Peyer's patch (tissue), 4 donors: Measurements from ENCODE around the gene UGT1A10. TPM values are rescaled to one million over a fixed set of nuclear protein-coding genes. Genes with fewer than 3 reads are reported as not detected.
"Not testable (repeated sequence)": the region's sequence is repeated elsewhere in the genome, so short reads cannot be mapped to it uniquely, and the experiment has no call there.

ENCODE experiments used
- DNase-seq, 3 donors: peaks; one replicate each; pipeline ENCODE4 v3.0.0-alpha.2; 2017 to 2019
- H3K27ac ChIP-seq, 4 donors: fragments of 200-600 bp; sonication (generic); one replicate each; pipeline ENCODE4 v1.5.1; 2016 to 2019
- H3K27me3 ChIP-seq, 2 donors: fragments of 200-600 bp; sonication (generic); one replicate each; pipeline ENCODE4 v1.5.1; 2019
- H3K36me3 ChIP-seq, 3 donors: fragments of 200-600 bp; sonication (generic); one replicate each; pipeline ENCODE4 v1.5.1; 2016 to 2019
- H3K4me1 ChIP-seq, 4 donors: fragments of 200-600 bp; sonication (generic); one replicate each; pipeline ENCODE4 v1.5.1; 2016 to 2019
- H3K4me3 ChIP-seq, 4 donors: fragments of 200-600 bp; sonication (generic); 1 replicate in 3 of 4; 2 replicates in 1 of 4; pipeline ENCODE4 v1.5.1; 2016 to 2019; ENCODE audit warnings: mild to moderate bottlenecking in 1 of 4
- H3K9me3 ChIP-seq, 4 donors: fragments of 200-600 bp; sonication (generic); one replicate each; pipeline ENCODE4 v1.5.1; 2016 to 2019; ENCODE audit warnings: mild to moderate bottlenecking in 1 of 4
- POLR2A ChIP-seq, 2 donors: fragments of 450-650 bp; IDR thresholded peaks; one replicate each; pipeline ENCODE4 v1.5.1; 2017; ENCODE audit warnings: antibody characterized with exemption in 2 of 2, mild to moderate bottlenecking in 2 of 2, moderate library complexity in 2 of 2
- total RNA-seq, 4 donors: library from RNA; depleted of rRNA; stranded (reverse); fragments of >200 nt; gene quantifications; one replicate each; pipeline ENCODE4 v1.1.0, GENCODE V29; 2016
- TF ChIP-seq, protein P1 (sequence below), 6 experiments: fragments of 450-650 bp in 4 of 6; fragments of 200-600 bp in 2 of 6; sonication (generic) in 1 of 6; IDR thresholded peaks; one replicate each; pipeline ENCODE4 v1.5.1; 2017 to 2019; ENCODE audit warnings: antibody characterized with exemption in 6 of 6, mild to moderate bottlenecking in 3 of 6, moderate library complexity in 1 of 6

The UGT1A10 gene
- total RNA-seq, 4 donors from 2014 or later = 19.0 to 168 (median 71.8) TPM

- DNase-seq = peak in 2 of 3 donors; percentile 51
- H3K9me3 ChIP-seq = peaks cover 0 to 11% (median 0%) of the 10 kb centered on the region in 4 donors
- no peaks in the 10 kb centered on the region for H3K36me3 ChIP-seq
- H3K4me1 ChIP-seq = peaks cover 0 to 6% (median 0%) of the 10 kb centered on the region in 4 donors
- no peak overlapping the region for H3K27ac ChIP-seq
- no peaks in the 10 kb centered on the region for H3K27me3 ChIP-seq
- TF ChIP-seq, protein P1, sequence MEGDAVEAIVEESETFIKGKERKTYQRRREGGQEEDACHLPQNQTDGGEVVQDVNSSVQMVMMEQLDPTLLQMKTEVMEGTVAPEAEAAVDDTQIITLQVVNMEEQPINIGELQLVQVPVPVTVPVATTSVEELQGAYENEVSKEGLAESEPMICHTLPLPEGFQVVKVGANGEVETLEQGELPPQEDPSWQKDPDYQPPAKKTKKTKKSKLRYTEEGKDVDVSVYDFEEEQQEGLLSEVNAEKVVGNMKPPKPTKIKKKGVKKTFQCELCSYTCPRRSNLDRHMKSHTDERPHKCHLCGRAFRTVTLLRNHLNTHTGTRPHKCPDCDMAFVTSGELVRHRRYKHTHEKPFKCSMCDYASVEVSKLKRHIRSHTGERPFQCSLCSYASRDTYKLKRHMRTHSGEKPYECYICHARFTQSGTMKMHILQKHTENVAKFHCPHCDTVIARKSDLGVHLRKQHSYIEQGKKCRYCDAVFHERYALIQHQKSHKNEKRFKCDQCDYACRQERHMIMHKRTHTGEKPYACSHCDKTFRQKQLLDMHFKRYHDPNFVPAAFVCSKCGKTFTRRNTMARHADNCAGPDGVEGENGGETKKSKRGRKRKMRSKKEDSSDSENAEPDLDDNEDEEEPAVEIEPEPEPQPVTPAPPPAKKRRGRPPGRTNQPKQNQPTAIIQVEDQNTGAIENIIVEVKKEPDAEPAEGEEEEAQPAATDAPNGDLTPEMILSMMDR (IDR thresholded peaks at IDR 0.05) = peak in 3 of 6 experiments; percentile 29 to 51 (median 42)
- TF ChIP-seq POLR2A (IDR thresholded peaks at IDR 0.05) = no peak
- H3K4me3 ChIP-seq = no peak overlapping the region
Observed at GRCh38 chr2:233643128-233643527, 6.9 kb downstream of the UGT1A10 start.

- not testable (repeated sequence) for DNase-seq, H3K27ac ChIP-seq, H3K4me3 ChIP-seq, H3K36me3 ChIP-seq, H3K4me1 ChIP-seq, H3K27me3 ChIP-seq
- peaks cover 0 to 11% (median 0%) of the 10 kb centered on the region in 4 donors for H3K9me3 ChIP-seq
Observed at GRCh38 chr2:233646033-233646432, 9.8 kb downstream of the UGT1A10 start.

GRCh38 chr2:233650981-233651380 is 14.7 kb downstream of the UGT1A10 start:
- Histone ChIP-seq H3K27ac (no peak overlapping the region), H3K4me1 (peaks cover 0 to 13% (median 0%) of the 10 kb centered on the region in 4 donors)

GRCh38 chr2:233651430-233651829 is 15.2 kb downstream of the UGT1A10 start:
- H3K9me3 ChIP-seq = no peaks in the 10 kb centered on the region
- no peak overlapping the region for H3K27ac ChIP-seq
- TF ChIP-seq, protein P1 (IDR thresholded peaks at IDR 0.05) = no peak
- no peak for TF ChIP-seq POLR2A (IDR thresholded peaks at IDR 0.05)
- H3K27me3 ChIP-seq = no peaks in the 10 kb centered on the region
- no peak overlapping the region for H3K4me3 ChIP-seq
- H3K4me1 ChIP-seq = peaks cover 0 to 13% (median 0%) of the 10 kb centered on the region in 4 donors
- no peak for DNase-seq
- H3K36me3 ChIP-seq = no peaks in the 10 kb centered on the region

More at GRCh38 chr2:233650981-233651380, 14.7 kb downstream of the UGT1A10 start:
- TF ChIP-seq POLR2A (IDR thresholded peaks at IDR 0.05) = no peak
- TF ChIP-seq, protein P1 (IDR thresholded peaks at IDR 0.05) = no peak
- Histone ChIP-seq H3K36me3 (no peaks in the 10 kb centered on the region), H3K9me3 (peaks cover 0 to 3% (median 0%) of the 10 kb centered on the region in 4 donors), H3K27me3 (no peaks in the 10 kb centered on the region), H3K4me3 (no peak overlapping the region)
- DNase-seq = no peak

DNA sequence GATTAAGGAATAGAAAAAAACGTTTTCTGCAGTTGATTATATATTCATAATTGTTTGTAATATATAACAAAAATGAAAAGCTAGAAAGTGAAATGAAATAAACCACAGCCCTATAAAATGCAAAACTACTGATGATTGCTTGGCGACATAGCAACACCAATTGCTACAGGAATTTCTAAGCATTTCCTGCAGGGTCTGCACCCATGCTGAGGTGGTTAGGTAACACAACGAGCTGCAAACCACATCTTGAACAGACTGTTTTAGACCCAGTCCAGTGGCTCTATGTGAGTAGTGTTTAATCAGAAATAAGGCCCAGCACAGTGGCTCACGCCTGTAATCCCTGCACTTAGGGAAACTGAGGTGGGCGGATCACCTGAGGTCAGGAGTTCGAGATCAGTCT is 18.3 kb downstream of the UGT1A10 start:
- no peak overlapping the region for H3K4me3 ChIP-seq
- TF ChIP-seq, protein P1 (IDR thresholded peaks at IDR 0.05) = no peak
- TF ChIP-seq POLR2A (IDR thresholded peaks at IDR 0.05) = no peak
- DNase-seq = no peak
- H3K4me1 ChIP-seq = peaks cover 0 to 13% (median 0%) of the 10 kb centered on the region in 4 donors
- H3K27me3 ChIP-seq = no peaks in the 10 kb centered on the region
- no peaks in the 10 kb centered on the region for H3K36me3 ChIP-seq
- no peak overlapping the region for H3K27ac ChIP-seq
- H3K9me3 ChIP-seq = no peaks in the 10 kb centered on the region

DNA sequence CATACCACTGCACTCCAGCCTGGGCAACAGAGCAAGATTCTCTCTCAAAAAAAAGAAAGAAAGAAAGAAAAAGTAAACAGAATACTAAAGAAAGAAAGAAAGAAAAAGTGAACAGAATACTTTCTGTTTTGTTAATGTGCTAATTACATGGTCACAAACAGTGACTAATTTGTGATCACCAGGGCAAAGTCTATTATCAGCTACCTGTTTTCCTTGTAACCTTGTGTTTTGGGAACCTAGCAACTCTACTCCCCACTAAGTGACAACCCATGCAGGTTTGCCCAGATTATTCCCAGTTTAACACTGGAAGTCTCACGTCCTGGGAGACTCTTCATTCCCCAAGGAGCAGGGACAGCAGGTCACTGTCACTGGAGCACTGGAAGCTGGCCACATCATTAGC is 18.8 kb downstream of the UGT1A10 start:
- Histone ChIP-seq H3K27ac (no peak overlapping the region), H3K9me3 (no peaks in the 10 kb centered on the region), H3K4me1 (peaks cover 0 to 13% (median 0%) of the 10 kb centered on the region in 4 donors), H3K4me3 (no peak overlapping the region), H3K36me3 (no peaks in the 10 kb centered on the region), H3K27me3 (no peaks in the 10 kb centered on the region)
- DNase-seq = no peak
- TF ChIP-seq, protein P1 (IDR thresholded peaks at IDR 0.05) = no peak
- TF ChIP-seq POLR2A (IDR thresholded peaks at IDR 0.05) = no peak

GRCh38 chr2:233655943-233656342 is 19.7 kb downstream of the UGT1A10 start:
- not testable (repeated sequence) for H3K27me3 ChIP-seq
- peaks cover 0 to 13% (median 0%) of the 10 kb centered on the region in 4 donors for H3K4me1 ChIP-seq

More at GRCh38 chr2:233655943-233656342, 19.7 kb downstream of the UGT1A10 start:
- not testable (repeated sequence) for H3K36me3 ChIP-seq, H3K4me3 ChIP-seq, H3K27ac ChIP-seq, DNase-seq, H3K9me3 ChIP-seq
